Activated CD4-positive, alpha-beta memory T cell treated with anti-CD3 and anti-CD28 coated beads, Interleukin-2, amount 10 ng/mL, durations not matched to agents 7 days and 5 days (primary cell): ENCODE results near the gene DVL1. TPM values are rescaled to one million over a fixed set of nuclear protein-coding genes. Genes with fewer than 3 reads are reported as not detected.

Source experiments
- CTCF ChIA-PET: fragments of 350-600 bp; sonication (Branson Sonifier 250); formaldehyde crosslinking; loops from one replicate; lab custom pipeline; 2021; ENCODE audit warnings: antibody characterized with exemption, inconsistent platforms; lab: Charles Lee
- POLR2A ChIA-PET: fragments of 350-600 bp; sonication (Branson Sonifier 250); formaldehyde crosslinking; loops from one replicate; lab custom pipeline; 2021; ENCODE audit warnings: antibody characterized with exemption; lab: Charles Lee
- DNase-seq: peaks from one replicate; pipeline ENCODE4 v3.0.0-alpha.2; 2020
- H3K27ac Mint-ChIP-seq: one replicate; pipeline ENCODE4 v1.8.0; 2021; ENCODE audit warnings: mild to moderate bottlenecking, mixed read lengths
- H3K27me3 Mint-ChIP-seq: one replicate; pipeline ENCODE4 v1.8.0; 2021; ENCODE audit warnings: mixed read lengths
- H3K36me3 Mint-ChIP-seq: one replicate; pipeline ENCODE4 v1.8.0; 2021; ENCODE audit warnings: low read depth, mixed read lengths
- H3K4me1 Mint-ChIP-seq: one replicate; pipeline ENCODE4 v1.8.0; 2021; ENCODE audit warnings: mixed read lengths
- H3K4me3 Mint-ChIP-seq: one replicate; pipeline ENCODE4 v1.8.0; 2021; ENCODE audit warnings: mild to moderate bottlenecking, mixed read lengths
- H3K9me3 Mint-ChIP-seq: one replicate; pipeline ENCODE4 v1.8.0; 2021; ENCODE audit warnings: mixed read lengths
- total RNA-seq, 2 experiments: library from RNA; stranded (reverse); gene quantifications; one replicate each; pipeline ENCODE4 v1.2.3, GENCODE V29; 2021

Gene DVL1
- total RNA-seq, 2 experiments from 2014 or later = 36.0 to 37.8 TPM

- no peaks in the 10 kb centered on the region for H3K9me3 Mint-ChIP-seq
- H3K27me3 Mint-ChIP-seq = no peaks in the 10 kb centered on the region
- ChIA-PET POLR2A (interaction anchor here (0.7 to 1.0 kb wide), 2 partner anchors 68 to 267 kb away, joined by 3 to 5 read pairs; partner anchors contain the start of gene AURKAIP1), CTCF (no interaction called here)
- H3K4me1 Mint-ChIP-seq = peaks cover 30% of the 10 kb centered on the region
- peak overlapping the region; percentile 86 for H3K27ac Mint-ChIP-seq
- peak overlapping the region; percentile 79 for H3K4me3 Mint-ChIP-seq
- no peak for DNase-seq
- peaks cover 6% of the 10 kb centered on the region for H3K36me3 Mint-ChIP-seq
These were observed 42.5 kb downstream of the DVL1 start for GRCh38 chr1:1306661-1307260.

- ChIA-PET CTCF (interaction anchor here (2.0 kb wide), 1 partner anchor 15 kb away, joined by 10 read pairs; no protein-coding TSS in a partner anchor), POLR2A (interaction anchor here (1.0 to 1.2 kb wide), 2 partner anchors 32 to 66 kb away, joined by 3 to 6 read pairs; partner anchors contain the start of gene UBE2J2)
- peaks cover 6% of the 10 kb centered on the region for H3K36me3 Mint-ChIP-seq
- H3K27ac Mint-ChIP-seq = peak overlapping the region; percentile 86
- no peaks in the 10 kb centered on the region for H3K9me3 Mint-ChIP-seq
- DNase-seq = no peak
- H3K27me3 Mint-ChIP-seq = no peaks in the 10 kb centered on the region
- H3K4me3 Mint-ChIP-seq = peak overlapping the region; percentile 79
- H3K4me1 Mint-ChIP-seq = peaks cover 30% of the 10 kb centered on the region
These were observed 43.1 kb downstream of the DVL1 start for GRCh38 chr1:1306070-1306660.

GRCh38 chr1:1305300-1306069, 43.7 kb downstream of the DVL1 start:
- Mint-ChIP-seq H3K4me1 (peaks cover 30% of the 10 kb centered on the region), H3K36me3 (peaks cover 3% of the 10 kb centered on the region), H3K27ac (peak overlapping the region; percentile 86), H3K9me3 (no peaks in the 10 kb centered on the region), H3K4me3 (peak overlapping the region; percentile 79), H3K27me3 (no peaks in the 10 kb centered on the region)
- DNase-seq = peak; percentile 83
- CTCF ChIA-PET = interaction anchor here (0.8 to 2.0 kb wide), 7 partner anchors 10 to 242 kb away, joined by 3 to 10 read pairs (median 3); partner anchors contain the start of genes AURKAIP1 and DVL1
- POLR2A ChIA-PET = interaction anchor here (0.6 to 1.5 kb wide), 5 partner anchors 21 to 70 kb away, joined by 3 to 6 read pairs (median 3); partner anchors contain the start of genes AURKAIP1 and UBE2J2

GRCh38 chr1:1304331-1305299, 44.6 kb downstream of the DVL1 start:
- Mint-ChIP-seq H3K36me3 (peaks cover 3% of the 10 kb centered on the region), H3K9me3 (no peaks in the 10 kb centered on the region), H3K4me3 (peak overlapping the region; percentile 79), H3K27me3 (no peaks in the 10 kb centered on the region), H3K27ac (peak overlapping the region; percentile 86), H3K4me1 (peaks cover 29% of the 10 kb centered on the region)
- CTCF ChIA-PET = interaction anchor here (0.8 to 2.0 kb wide), 7 partner anchors 9 to 241 kb away, joined by 3 to 10 read pairs (median 3); partner anchors contain the start of genes AURKAIP1 and DVL1
- DNase-seq = no peak
- POLR2A ChIA-PET = interaction anchor here (0.6 to 1.5 kb wide), 5 partner anchors 20 to 71 kb away, joined by 3 to 6 read pairs (median 3); partner anchors contain the start of genes AURKAIP1 and UBE2J2

- no peak for DNase-seq
- H3K27me3 Mint-ChIP-seq = no peaks in the 10 kb centered on the region
- H3K4me1 Mint-ChIP-seq = peaks cover 25% of the 10 kb centered on the region
- no peak overlapping the region for H3K4me3 Mint-ChIP-seq
- no peak overlapping the region for H3K27ac Mint-ChIP-seq
- peaks cover 3% of the 10 kb centered on the region for H3K36me3 Mint-ChIP-seq
- POLR2A ChIA-PET = interaction anchor here (1.5 kb wide), 1 partner anchor 72 kb away, joined by 3 read pairs; the partner anchor contains the start of gene AURKAIP1
- CTCF ChIA-PET = no interaction called here
- no peaks in the 10 kb centered on the region for H3K9me3 Mint-ChIP-seq
These were observed 45.5 kb downstream of the DVL1 start for GRCh38 chr1:1303736-1304135.

- H3K4me3 Mint-ChIP-seq = no peak overlapping the region
- H3K36me3 Mint-ChIP-seq = peaks cover 3% of the 10 kb centered on the region
- ChIA-PET CTCF (no interaction called here), POLR2A (no interaction called here)
- H3K27ac Mint-ChIP-seq = no peak overlapping the region
- no peaks in the 10 kb centered on the region for H3K27me3 Mint-ChIP-seq
- no peaks in the 10 kb centered on the region for H3K9me3 Mint-ChIP-seq
- DNase-seq = no peak
- peaks cover 25% of the 10 kb centered on the region for H3K4me1 Mint-ChIP-seq
These were observed 46.2 kb downstream of the DVL1 start for GRCh38 chr1:1302951-1303509.

GRCh38 chr1:1302006-1302430, 47.2 kb downstream of the DVL1 start:
- DNase-seq = no peak
- Mint-ChIP-seq H3K27me3 (no peaks in the 10 kb centered on the region), H3K4me3 (no peak overlapping the region), H3K9me3 (no peaks in the 10 kb centered on the region), H3K4me1 (peaks cover 23% of the 10 kb centered on the region), H3K36me3 (peaks cover 3% of the 10 kb centered on the region), H3K27ac (no peak overlapping the region)
- POLR2A ChIA-PET = interaction anchor here (1.4 kb wide), 1 partner anchor 24 kb away, joined by 3 read pairs; no protein-coding TSS in a partner anchor
- CTCF ChIA-PET = no interaction called here

- H3K27ac Mint-ChIP-seq = no peak overlapping the region
These were observed 48.9 kb downstream of the DVL1 start for GRCh38 chr1:1300352-1300739.

GRCh38 chr1:1299686-1300351, 49.4 kb downstream of the DVL1 start:
- Mint-ChIP-seq H3K27ac (no peak overlapping the region), H3K27me3 (no peaks in the 10 kb centered on the region), H3K4me3 (no peak overlapping the region), H3K9me3 (no peaks in the 10 kb centered on the region), H3K4me1 (peaks cover 4% of the 10 kb centered on the region), H3K36me3 (no peaks in the 10 kb centered on the region)
- CTCF ChIA-PET = interaction anchor here (1.0 kb wide), 1 partner anchor 72 kb away, joined by 4 read pairs; no protein-coding TSS in a partner anchor
- POLR2A ChIA-PET = interaction anchor here (1.6 kb wide), 1 partner anchor 10 kb away, joined by 3 read pairs; no protein-coding TSS in a partner anchor
- no peak for DNase-seq

More at GRCh38 chr1:1300352-1300739, 48.9 kb downstream of the DVL1 start:
- H3K4me3 Mint-ChIP-seq = no peak overlapping the region
- DNase-seq = no peak
- ChIA-PET POLR2A (no interaction called here), CTCF (interaction anchor here (1.0 kb wide), 1 partner anchor 72 kb away, joined by 4 read pairs; no protein-coding TSS in a partner anchor)
- H3K4me1 Mint-ChIP-seq = peaks cover 7% of the 10 kb centered on the region
- no peaks in the 10 kb centered on the region for H3K9me3 Mint-ChIP-seq
- no peaks in the 10 kb centered on the region for H3K27me3 Mint-ChIP-seq
- no peaks in the 10 kb centered on the region for H3K36me3 Mint-ChIP-seq

- Mint-ChIP-seq H3K27ac (no peak overlapping the region), H3K9me3 (no peaks in the 10 kb centered on the region), H3K36me3 (no peaks in the 10 kb centered on the region), H3K4me1 (no peaks in the 10 kb centered on the region), H3K4me3 (no peak overlapping the region), H3K27me3 (no peaks in the 10 kb centered on the region)
- no peak for DNase-seq
- POLR2A ChIA-PET = interaction anchor here (1.6 kb wide), 1 partner anchor 11 kb away, joined by 3 read pairs; no protein-coding TSS in a partner anchor
- CTCF ChIA-PET = no interaction called here
These were observed 50.1 kb downstream of the DVL1 start for GRCh38 chr1:1298861-1299685.
